Measurements from ENCODE around the gene SYNPO.

GRCh38 chr5:150590979-150591695 is 49.3 kb upstream of the SYNPO start:
- TF ChIP-seq CTCF (IDR thresholded peaks at IDR 0.05; ENCODE audit: low read depth, low read length, poor library complexity, severe bottlenecking) (no peak), EZH2phosphoT487 (IDR thresholded peaks at IDR 0.05; ENCODE audit: borderline replicate concordance, low read length) (no peak)

Data from DOHH2 (cell line).